GM23338 (cell line): ENCODE measurements around the gene ATP10B. TPM values are rescaled to one million over a fixed set of nuclear protein-coding genes. Genes with fewer than 3 reads are reported as not detected.

Experiments
- ATAC-seq: fragments of 200-7000 bp; cut with Tn5 transposase; 3 replicates; pipeline ENCODE4 v1.9.1; 2020
- DNase-seq: peaks from one replicate; pipeline ENCODE4 v3.0.0-alpha.2; 2015; ENCODE audit warnings: low spot score
- H2AFZ ChIP-seq: fragments of 200-600 bp; sonication (generic); 2 replicates; pipeline ENCODE4 v1.8.0; 2016; ENCODE audit warnings: antibody characterized with exemption, mild to moderate bottlenecking, moderate library complexity
- H3F3A ChIP-seq: fragments of 200-600 bp; sonication (generic); replicated peaks from 2 replicates; pipeline ENCODE4 v1.8.0; 2017; ENCODE audit warnings: antibody characterized with exemption, mixed run types, low read depth
- H3K27ac ChIP-seq: fragments of 200-600 bp; sonication (generic); 2 replicates; pipeline ENCODE4 v1.6.1; 2016; ENCODE audit warnings: low read depth
- H3K27me3 ChIP-seq: fragments of 200-600 bp; sonication (generic); 2 replicates; pipeline ENCODE4 v1.8.0; 2016; ENCODE audit warnings: mild to moderate bottlenecking, mixed run types, moderate library complexity; ENCODE audit not compliant: insufficient read depth
- H3K36me3 ChIP-seq: fragments of 200-600 bp; sonication (generic); 2 replicates; pipeline ENCODE4 v1.8.0; 2016; ENCODE audit warnings: mild to moderate bottlenecking; ENCODE audit not compliant: insufficient read depth
- H3K4me1 ChIP-seq: fragments of 200-600 bp; sonication (generic); 2 replicates; pipeline ENCODE4 v1.8.0; 2016; ENCODE audit warnings: mild to moderate bottlenecking, moderate library complexity; ENCODE audit not compliant: insufficient read depth
- H3K4me2 ChIP-seq: fragments of 200-600 bp; sonication (generic); 2 replicates; pipeline ENCODE4 v1.7.1; 2017; ENCODE audit warnings: mixed run types
- H3K4me3 ChIP-seq: fragments of 200-600 bp; sonication (generic); 2 replicates; pipeline ENCODE4 v1.6.1; 2016; ENCODE audit warnings: mixed run types
- H3K79me2 ChIP-seq: fragments of 200-600 bp; sonication (generic); replicated peaks from 2 replicates; pipeline ENCODE4 v1.8.0; 2017; ENCODE audit warnings: mild to moderate bottlenecking; ENCODE audit not compliant: insufficient read depth
- H3K9me2 ChIP-seq: fragments of 200-600 bp; sonication (generic); 2 replicates; pipeline ENCODE4 v1.8.0; 2017; ENCODE audit not compliant: insufficient read depth
- H4K20me1 ChIP-seq: fragments of 200-600 bp; sonication (generic); replicated peaks from 2 replicates; pipeline ENCODE4 v1.8.0; 2017; ENCODE audit warnings: mild to moderate bottlenecking; ENCODE audit not compliant: insufficient read depth
- H3K27ac Mint-ChIP-seq: 2 replicates; pipeline ENCODE4 v1.8.0; 2020; ENCODE audit warnings: inconsistent platforms, mild to moderate bottlenecking, moderate library complexity, mixed read lengths
- H3K27me3 Mint-ChIP-seq: 3 replicates; pipeline ENCODE4 v1.8.0; 2022; ENCODE audit warnings: low read depth, mild to moderate bottlenecking, moderate library complexity, mixed read lengths, inconsistent platforms; ENCODE audit not compliant: insufficient read depth, poor library complexity
- H3K36me3 Mint-ChIP-seq: 3 replicates; pipeline ENCODE4 v1.8.0; 2021; ENCODE audit warnings: low read depth, mild to moderate bottlenecking, inconsistent platforms, moderate library complexity, mixed read lengths
- H3K4me1 Mint-ChIP-seq: 3 replicates; pipeline ENCODE4 v1.8.0; 2020; ENCODE audit warnings: mild to moderate bottlenecking, inconsistent platforms, mixed read lengths
- H3K4me3 Mint-ChIP-seq: 3 replicates; pipeline ENCODE4 v1.8.0; 2021; ENCODE audit warnings: moderate library complexity, mild to moderate bottlenecking, inconsistent platforms, mixed read lengths
- H3K9me3 Mint-ChIP-seq: 3 replicates; pipeline ENCODE4 v1.8.0; 2020; ENCODE audit warnings: moderate library complexity, mild to moderate bottlenecking, inconsistent platforms, mixed read lengths
- CREB1 ChIP-seq: fragments of 250-450 bp; sonication (Bioruptor Pico); IDR thresholded peaks from 2 replicates; pipeline ENCODE4 v1.5.0; 2020; ENCODE audit warnings: low read depth, mild to moderate bottlenecking, moderate library complexity
- EZH2 ChIP-seq: fragments of 200-600 bp; sonication (generic); IDR thresholded peaks from one replicate; pipeline ENCODE4 v1.8.0; 2017; ENCODE audit warnings: antibody characterized with exemption, mild to moderate bottlenecking, low read depth; ENCODE audit not compliant: unreplicated experiment
- EZH2phosphoT487 ChIP-seq: fragments of 200-600 bp; sonication (generic); IDR thresholded peaks from one replicate; pipeline ENCODE4 v1.8.1; 2018; ENCODE audit warnings: antibody characterized with exemption; ENCODE audit not compliant: unreplicated experiment
- JUNB ChIP-seq: IDR thresholded peaks from one replicate; pipeline ENCODE4 v1.6.1; 2016; ENCODE audit warnings: antibody characterized with exemption; ENCODE audit not compliant: unreplicated experiment
- NANOG ChIP-seq: IDR thresholded peaks from 2 replicates; pipeline ENCODE4 v1.6.1; 2016; ENCODE audit warnings: antibody characterized with exemption, borderline replicate concordance
- POLR2AphosphoS5 ChIP-seq: IDR thresholded peaks from 2 replicates; pipeline ENCODE4 v1.6.1; 2016; ENCODE audit warnings: antibody characterized with exemption, low read depth
- STAT1 ChIP-seq: IDR thresholded peaks from one replicate; pipeline ENCODE4 v1.6.1; 2016; ENCODE audit warnings: antibody characterized with exemption; ENCODE audit not compliant: unreplicated experiment
- ZNF114 ChIP-seq: fragments of 250-450 bp; sonication (Bioruptor Pico); IDR thresholded peaks from 2 replicates; pipeline ENCODE4 v1.5.0; 2020; ENCODE audit warnings: mild to moderate bottlenecking, moderate library complexity
- ZNF331 ChIP-seq: fragments of 250-450 bp; sonication (Bioruptor Pico); IDR thresholded peaks from 2 replicates; pipeline ENCODE4 v1.5.0; 2020; ENCODE audit warnings: low read depth, mild to moderate bottlenecking, moderate library complexity
- ZNF462 ChIP-seq: fragments of 250-450 bp; sonication (Bioruptor Pico); IDR thresholded peaks from 2 replicates; pipeline ENCODE4 v1.5.0; 2020; ENCODE audit warnings: mild to moderate bottlenecking, moderate library complexity
- polyA plus RNA-seq: library from polyadenylated mRNA; unstranded; fragments of >200 nt; fragmentation: Nextera tagmentation; extraction: Ambion mirVana; gene quantifications from 2 replicates; pipeline ENCODE4 v1.2.1, GENCODE V29; 2016
- total RNA-seq: library from RNA; depleted of rRNA; stranded (reverse); fragments of >200 nt; shearing (Covaris generic); gene quantifications from 2 replicates; pipeline ENCODE4 v1.2.3, GENCODE V29; 2014
- TF ChIP-seq, protein P1 (sequence below): IDR thresholded peaks from one replicate; pipeline ENCODE4 v1.6.1; 2018; ENCODE audit warnings: antibody characterized with exemption; ENCODE audit not compliant: unreplicated experiment
- TF ChIP-seq, protein P2 (sequence below): IDR thresholded peaks from 2 replicates; pipeline ENCODE4 v1.6.1; 2016; ENCODE audit warnings: antibody characterized with exemption
- TF ChIP-seq, protein P3 (sequence below), 2 experiments: fragments of 200-600 bp in 1 of 2; sonication (generic) in 1 of 2; conservative IDR thresholded peaks; 2 replicates each; pipeline versions ENCODE4 v1.5.1 to v1.6.1; 2016 to 2017; ENCODE audit warnings: antibody characterized with exemption in 2 of 2, low read depth in 2 of 2, mild to moderate bottlenecking in 2 of 2, moderate library complexity in 1 of 2

The ATP10B gene
- total and polyA plus RNA-seq, 2 experiments from 2014 or later: 0.11 to 0.14 TPM

- Mint-ChIP-seq H3K4me1 (no peaks in the 10 kb centered on the region), H3K36me3 (no peaks in the 10 kb centered on the region), H3K27ac (no peak overlapping the region), H3K27me3 (no peaks in the 10 kb centered on the region), H3K9me3 (no peaks in the 10 kb centered on the region; the same call in 2 of the 3 replicates), H3K4me3 (no peak overlapping the region)
- 0 out of 2 replicates have a peak, but pooled peaks cover 3% of the 10 kb centered on the region for H3K9me2 ChIP-seq
- TF ChIP-seq CREB1 (CRISPR knock-in tag) (no peak), ZNF462 (CRISPR knock-in tag) (no peak), ZNF114 (CRISPR knock-in tag) (no peak), EZH2 (no peak), EZH2phosphoT487 (no peak), POLR2AphosphoS5 (no peak), ZNF331 (CRISPR knock-in tag) (no peak), NANOG (no peak), JUNB (no peak), STAT1 (no peak)
- TF ChIP-seq, protein P1, sequence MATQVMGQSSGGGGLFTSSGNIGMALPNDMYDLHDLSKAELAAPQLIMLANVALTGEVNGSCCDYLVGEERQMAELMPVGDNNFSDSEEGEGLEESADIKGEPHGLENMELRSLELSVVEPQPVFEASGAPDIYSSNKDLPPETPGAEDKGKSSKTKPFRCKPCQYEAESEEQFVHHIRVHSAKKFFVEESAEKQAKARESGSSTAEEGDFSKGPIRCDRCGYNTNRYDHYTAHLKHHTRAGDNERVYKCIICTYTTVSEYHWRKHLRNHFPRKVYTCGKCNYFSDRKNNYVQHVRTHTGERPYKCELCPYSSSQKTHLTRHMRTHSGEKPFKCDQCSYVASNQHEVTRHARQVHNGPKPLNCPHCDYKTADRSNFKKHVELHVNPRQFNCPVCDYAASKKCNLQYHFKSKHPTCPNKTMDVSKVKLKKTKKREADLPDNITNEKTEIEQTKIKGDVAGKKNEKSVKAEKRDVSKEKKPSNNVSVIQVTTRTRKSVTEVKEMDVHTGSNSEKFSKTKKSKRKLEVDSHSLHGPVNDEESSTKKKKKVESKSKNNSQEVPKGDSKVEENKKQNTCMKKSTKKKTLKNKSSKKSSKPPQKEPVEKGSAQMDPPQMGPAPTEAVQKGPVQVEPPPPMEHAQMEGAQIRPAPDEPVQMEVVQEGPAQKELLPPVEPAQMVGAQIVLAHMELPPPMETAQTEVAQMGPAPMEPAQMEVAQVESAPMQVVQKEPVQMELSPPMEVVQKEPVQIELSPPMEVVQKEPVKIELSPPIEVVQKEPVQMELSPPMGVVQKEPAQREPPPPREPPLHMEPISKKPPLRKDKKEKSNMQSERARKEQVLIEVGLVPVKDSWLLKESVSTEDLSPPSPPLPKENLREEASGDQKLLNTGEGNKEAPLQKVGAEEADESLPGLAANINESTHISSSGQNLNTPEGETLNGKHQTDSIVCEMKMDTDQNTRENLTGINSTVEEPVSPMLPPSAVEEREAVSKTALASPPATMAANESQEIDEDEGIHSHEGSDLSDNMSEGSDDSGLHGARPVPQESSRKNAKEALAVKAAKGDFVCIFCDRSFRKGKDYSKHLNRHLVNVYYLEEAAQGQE: no peak
- TF ChIP-seq, protein P2, sequence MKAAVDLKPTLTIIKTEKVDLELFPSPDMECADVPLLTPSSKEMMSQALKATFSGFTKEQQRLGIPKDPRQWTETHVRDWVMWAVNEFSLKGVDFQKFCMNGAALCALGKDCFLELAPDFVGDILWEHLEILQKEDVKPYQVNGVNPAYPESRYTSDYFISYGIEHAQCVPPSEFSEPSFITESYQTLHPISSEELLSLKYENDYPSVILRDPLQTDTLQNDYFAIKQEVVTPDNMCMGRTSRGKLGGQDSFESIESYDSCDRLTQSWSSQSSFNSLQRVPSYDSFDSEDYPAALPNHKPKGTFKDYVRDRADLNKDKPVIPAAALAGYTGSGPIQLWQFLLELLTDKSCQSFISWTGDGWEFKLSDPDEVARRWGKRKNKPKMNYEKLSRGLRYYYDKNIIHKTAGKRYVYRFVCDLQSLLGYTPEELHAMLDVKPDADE: no peak
- TF ChIP-seq, protein P3, sequence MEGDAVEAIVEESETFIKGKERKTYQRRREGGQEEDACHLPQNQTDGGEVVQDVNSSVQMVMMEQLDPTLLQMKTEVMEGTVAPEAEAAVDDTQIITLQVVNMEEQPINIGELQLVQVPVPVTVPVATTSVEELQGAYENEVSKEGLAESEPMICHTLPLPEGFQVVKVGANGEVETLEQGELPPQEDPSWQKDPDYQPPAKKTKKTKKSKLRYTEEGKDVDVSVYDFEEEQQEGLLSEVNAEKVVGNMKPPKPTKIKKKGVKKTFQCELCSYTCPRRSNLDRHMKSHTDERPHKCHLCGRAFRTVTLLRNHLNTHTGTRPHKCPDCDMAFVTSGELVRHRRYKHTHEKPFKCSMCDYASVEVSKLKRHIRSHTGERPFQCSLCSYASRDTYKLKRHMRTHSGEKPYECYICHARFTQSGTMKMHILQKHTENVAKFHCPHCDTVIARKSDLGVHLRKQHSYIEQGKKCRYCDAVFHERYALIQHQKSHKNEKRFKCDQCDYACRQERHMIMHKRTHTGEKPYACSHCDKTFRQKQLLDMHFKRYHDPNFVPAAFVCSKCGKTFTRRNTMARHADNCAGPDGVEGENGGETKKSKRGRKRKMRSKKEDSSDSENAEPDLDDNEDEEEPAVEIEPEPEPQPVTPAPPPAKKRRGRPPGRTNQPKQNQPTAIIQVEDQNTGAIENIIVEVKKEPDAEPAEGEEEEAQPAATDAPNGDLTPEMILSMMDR (conservative IDR thresholded peaks at IDR 0.05; ENCODE audit: low read depth in 2 of 2): no peak
- no peaks in the 10 kb centered on the region for H3K27me3 ChIP-seq
- no peaks in the 10 kb centered on the region for H3K4me1 ChIP-seq
- ATAC-seq: no peak
- no peaks in the 10 kb centered on the region for H3K36me3 ChIP-seq
- DNase-seq: no peak
- H4K20me1 ChIP-seq: no peaks in the 10 kb centered on the region
- no peak overlapping the region for H2AFZ ChIP-seq
- no peak overlapping the region for H3K27ac ChIP-seq
- H3K4me3 ChIP-seq: no peak overlapping the region
- no peaks in the 10 kb centered on the region for H3K79me2 ChIP-seq
- no peak overlapping the region for H3K4me2 ChIP-seq
- H3F3A ChIP-seq: no peaks in the 10 kb centered on the region
Observed at GRCh38 chr5:160638161-160638742, 213.8 kb downstream of the ATP10B start.
